SK-N-SH treated with all-trans-retinoic acid at 6 μM for 48 hours (cell line): ENCODE results near the gene SPEM1.

Source experiments
- BACH2 ChIP-seq: fragments of 250-450 bp; sonication (Bioruptor Pico); IDR thresholded peaks from 2 replicates; pipeline ENCODE4 v1.9.0; 2021; ENCODE audit warnings: mild to moderate bottlenecking, borderline replicate concordance
- ESRRG ChIP-seq: fragments of 250-450 bp; sonication (Bioruptor Pico); IDR thresholded peaks from 2 replicates; pipeline ENCODE4 v1.6.1; 2021; ENCODE audit warnings: mild to moderate bottlenecking
- PPARA ChIP-seq: fragments of 250-450 bp; sonication (Bioruptor Pico); IDR thresholded peaks from 2 replicates; pipeline ENCODE4 v1.5.0; 2020; ENCODE audit warnings: mild to moderate bottlenecking, borderline replicate concordance
- ZFP3 ChIP-seq: fragments of 250-450 bp; sonication (Bioruptor Pico); IDR thresholded peaks from 2 replicates; pipeline ENCODE4 v1.5.0; 2020; ENCODE audit warnings: mild to moderate bottlenecking, moderate library complexity
- ZFP30 ChIP-seq: fragments of 450-650 bp; formaldehyde crosslinking; IDR thresholded peaks from 2 replicates; pipeline ENCODE4 v1.5.0; 2022; ENCODE audit warnings: mild to moderate bottlenecking, moderate library complexity
- ZNF565 ChIP-seq: fragments of 450-650 bp; formaldehyde crosslinking; conservative IDR thresholded peaks from 2 replicates; pipeline ENCODE4 v1.5.0; 2020; ENCODE audit warnings: low read depth, mild to moderate bottlenecking, moderate library complexity
- TF ChIP-seq, protein P1 (sequence below): fragments of 250-450 bp; sonication (Bioruptor Pico); IDR thresholded peaks from 2 replicates; pipeline ENCODE4 v1.8.0; 2020; ENCODE audit warnings: mild to moderate bottlenecking, moderate library complexity, borderline replicate concordance
- TF ChIP-seq, protein P2 (sequence below): fragments of 250-450 bp; sonication (Bioruptor Pico); IDR thresholded peaks from 2 replicates; pipeline ENCODE4 v1.5.0; 2020; ENCODE audit warnings: mild to moderate bottlenecking, moderate library complexity

- TF ChIP-seq, protein P1, sequence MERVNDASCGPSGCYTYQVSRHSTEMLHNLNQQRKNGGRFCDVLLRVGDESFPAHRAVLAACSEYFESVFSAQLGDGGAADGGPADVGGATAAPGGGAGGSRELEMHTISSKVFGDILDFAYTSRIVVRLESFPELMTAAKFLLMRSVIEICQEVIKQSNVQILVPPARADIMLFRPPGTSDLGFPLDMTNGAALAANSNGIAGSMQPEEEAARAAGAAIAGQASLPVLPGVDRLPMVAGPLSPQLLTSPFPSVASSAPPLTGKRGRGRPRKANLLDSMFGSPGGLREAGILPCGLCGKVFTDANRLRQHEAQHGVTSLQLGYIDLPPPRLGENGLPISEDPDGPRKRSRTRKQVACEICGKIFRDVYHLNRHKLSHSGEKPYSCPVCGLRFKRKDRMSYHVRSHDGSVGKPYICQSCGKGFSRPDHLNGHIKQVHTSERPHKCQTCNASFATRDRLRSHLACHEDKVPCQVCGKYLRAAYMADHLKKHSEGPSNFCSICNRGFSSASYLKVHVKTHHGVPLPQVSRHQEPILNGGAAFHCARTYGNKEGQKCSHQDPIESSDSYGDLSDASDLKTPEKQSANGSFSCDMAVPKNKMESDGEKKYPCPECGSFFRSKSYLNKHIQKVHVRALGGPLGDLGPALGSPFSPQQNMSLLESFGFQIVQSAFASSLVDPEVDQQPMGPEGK (CRISPR knock-in tag) = no peak
- TF ChIP-seq, protein P2, sequence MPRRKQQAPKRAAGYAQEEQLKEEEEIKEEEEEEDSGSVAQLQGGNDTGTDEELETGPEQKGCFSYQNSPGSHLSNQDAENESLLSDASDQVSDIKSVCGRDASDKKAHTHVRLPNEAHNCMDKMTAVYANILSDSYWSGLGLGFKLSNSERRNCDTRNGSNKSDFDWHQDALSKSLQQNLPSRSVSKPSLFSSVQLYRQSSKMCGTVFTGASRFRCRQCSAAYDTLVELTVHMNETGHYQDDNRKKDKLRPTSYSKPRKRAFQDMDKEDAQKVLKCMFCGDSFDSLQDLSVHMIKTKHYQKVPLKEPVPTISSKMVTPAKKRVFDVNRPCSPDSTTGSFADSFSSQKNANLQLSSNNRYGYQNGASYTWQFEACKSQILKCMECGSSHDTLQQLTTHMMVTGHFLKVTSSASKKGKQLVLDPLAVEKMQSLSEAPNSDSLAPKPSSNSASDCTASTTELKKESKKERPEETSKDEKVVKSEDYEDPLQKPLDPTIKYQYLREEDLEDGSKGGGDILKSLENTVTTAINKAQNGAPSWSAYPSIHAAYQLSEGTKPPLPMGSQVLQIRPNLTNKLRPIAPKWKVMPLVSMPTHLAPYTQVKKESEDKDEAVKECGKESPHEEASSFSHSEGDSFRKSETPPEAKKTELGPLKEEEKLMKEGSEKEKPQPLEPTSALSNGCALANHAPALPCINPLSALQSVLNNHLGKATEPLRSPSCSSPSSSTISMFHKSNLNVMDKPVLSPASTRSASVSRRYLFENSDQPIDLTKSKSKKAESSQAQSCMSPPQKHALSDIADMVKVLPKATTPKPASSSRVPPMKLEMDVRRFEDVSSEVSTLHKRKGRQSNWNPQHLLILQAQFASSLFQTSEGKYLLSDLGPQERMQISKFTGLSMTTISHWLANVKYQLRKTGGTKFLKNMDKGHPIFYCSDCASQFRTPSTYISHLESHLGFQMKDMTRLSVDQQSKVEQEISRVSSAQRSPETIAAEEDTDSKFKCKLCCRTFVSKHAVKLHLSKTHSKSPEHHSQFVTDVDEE = no peak
- TF ChIP-seq ESRRG (CRISPR knock-in tag) = no peak
- no peak for TF ChIP-seq BACH2 (CRISPR knock-in tag)
- TF ChIP-seq ZFP30 (CRISPR knock-in tag) = no peak
- no peak for TF ChIP-seq ZNF565 (CRISPR knock-in tag)
- no peak for TF ChIP-seq PPARA (CRISPR knock-in tag)
- TF ChIP-seq ZFP3 (CRISPR knock-in tag) = no peak
These were observed 12.2 kb downstream of the SPEM1 start for GRCh38 chr17:7432296-7432695.
